Astrocyte of the spinal cord (primary cell): ENCODE results near the gene TENT4A.
A peak's percentile ranks its signal among the peaks of the same experiment; 100 is the strongest.

Experiments used
- DNase-seq: peaks from one replicate; pipeline ENCODE4 v3.0.0; 2011; ENCODE audit warnings: low read depth, low spot score
- H3K4me3 ChIP-seq: 2 replicates; pipeline ENCODE4 v1.5.1; 2011; ENCODE audit warnings: low read depth, mild to moderate bottlenecking, low read length, moderate library complexity
- CTCF ChIP-seq: IDR thresholded peaks from 2 replicates; pipeline ENCODE4 v1.5.1; 2012; ENCODE audit warnings: low read depth, mild to moderate bottlenecking, low read length, inconsistent platforms
- in situ Hi-C: cut with HindIII; loops from 2 replicates; pipeline ENCODE4 v1.10.0; 2017; ENCODE audit warnings: low sequenced_read_pairs

TENT4A gene

GRCh38 chr5:6703806-6704205 lies 9.4 kb upstream of the TENT4A start:
- DNase-seq = peak; percentile 39
- H3K4me3 ChIP-seq = no peak overlapping the region
- no peak for TF ChIP-seq CTCF
- in situ Hi-C loops = no loop called here

GRCh38 chr5:6704361-6704851 lies 8.8 kb upstream of the TENT4A start:
- DNase-seq = peak; percentile 88

GRCh38 chr5:6705088-6705487 lies 8.1 kb upstream of the TENT4A start:
- in situ Hi-C loops = no loop called here
- no peak overlapping the region for H3K4me3 ChIP-seq
- TF ChIP-seq CTCF = no peak
- no peak for DNase-seq

More at GRCh38 chr5:6704361-6704851, 8.8 kb upstream of the TENT4A start:
- no peak overlapping the region for H3K4me3 ChIP-seq
- in situ Hi-C loops = no loop called here
- TF ChIP-seq CTCF = no peak

GRCh38 chr5:6705959-6706358 lies 7.3 kb upstream of the TENT4A start:
- no peak overlapping the region for H3K4me3 ChIP-seq
- in situ Hi-C loops = no loop called here
- no peak for TF ChIP-seq CTCF
- no peak for DNase-seq

GRCh38 chr5:6707852-6708251 lies 5.4 kb upstream of the TENT4A start:
- H3K4me3 ChIP-seq = no peak overlapping the region
- DNase-seq = no peak
- in situ Hi-C loops = no loop called here
- TF ChIP-seq CTCF = no peak

- H3K4me3 ChIP-seq = no peak overlapping the region
- no peak for DNase-seq
- no peak for TF ChIP-seq CTCF
- in situ Hi-C loops = no loop called here
Observed at GRCh38 chr5:6708814-6709213, 4.4 kb upstream of the TENT4A start.

- in situ Hi-C loops = no loop called here
- no peak for TF ChIP-seq CTCF
- H3K4me3 ChIP-seq = no peak overlapping the region
- no peak for DNase-seq
Observed at GRCh38 chr5:6710070-6710469, 3.2 kb upstream of the TENT4A start.
